HG02763 (cell line): ENCODE measurements around the gene ARHGAP26.

Source experiments
- ATAC-seq: cut with Tn5 transposase; IDR thresholded peaks from one replicate; pipeline ENCODE4 v1.9.1; 2021; ENCODE audit warnings: mild to moderate bottlenecking, moderate library complexity; ENCODE audit not compliant: unreplicated experiment

Gene ARHGAP26

GRCh38 chr5:143008032-143008431 lies 237.9 kb downstream of the ARHGAP26 start:
- no peak for ATAC-seq

- ATAC-seq = peak; percentile 73
These were observed 238.8 kb downstream of the ARHGAP26 start for GRCh38 chr5:143008809-143009521.

GRCh38 chr5:143010351-143010750 lies 240.2 kb downstream of the ARHGAP26 start:
- no peak for ATAC-seq

DNA sequence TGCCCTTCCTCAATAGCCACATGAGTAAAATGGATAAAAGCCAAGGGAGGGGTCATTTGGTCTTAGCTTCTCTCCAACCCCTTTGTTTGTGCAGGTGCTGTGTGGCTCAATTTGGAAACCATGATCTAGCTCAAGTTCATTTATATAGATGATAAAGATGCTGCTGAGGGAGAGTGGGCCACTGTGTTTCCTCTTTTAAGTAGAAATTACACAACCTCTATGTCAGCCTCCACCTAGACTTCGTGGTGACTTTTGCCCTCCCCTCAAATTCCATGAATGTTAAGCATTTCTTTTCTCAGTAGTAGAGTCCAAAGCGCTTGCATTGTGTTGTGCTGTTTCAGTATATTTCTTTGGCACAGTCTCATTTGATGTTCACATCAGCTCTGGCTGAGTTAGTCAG lies 241.4 kb downstream of the ARHGAP26 start:
- no peak for ATAC-seq

DNA sequence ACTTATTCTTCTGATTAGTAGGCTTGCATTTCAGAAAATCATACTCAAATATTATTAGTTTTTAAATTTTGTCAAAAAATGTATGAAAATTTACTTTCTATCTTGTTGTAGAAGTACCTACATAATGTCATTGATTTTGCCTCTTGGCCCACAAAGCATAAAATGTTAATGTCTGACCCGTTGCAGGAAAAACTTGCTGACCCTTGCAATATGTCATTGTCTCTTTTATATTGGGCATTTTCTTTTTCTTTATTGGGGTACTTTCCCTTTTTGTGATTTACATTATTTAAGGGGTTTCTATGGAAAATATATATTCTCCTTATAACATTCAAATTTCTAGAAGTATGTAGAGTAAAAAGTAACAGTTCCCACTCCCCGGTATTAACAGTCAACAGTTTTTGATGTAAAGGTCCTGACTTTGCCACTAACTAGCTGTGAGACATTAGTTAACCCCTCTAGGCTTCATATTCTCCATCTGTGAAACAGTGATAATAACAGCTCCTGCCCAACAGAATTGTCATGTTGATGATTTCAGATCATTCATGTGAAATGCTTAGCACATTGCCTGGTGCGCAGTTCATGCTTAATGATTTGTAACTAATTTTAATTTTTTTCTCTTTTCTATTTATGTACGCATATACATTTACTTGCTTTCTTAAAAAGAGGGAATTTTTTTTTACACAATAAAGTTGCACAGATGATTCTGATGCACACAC lies 243.2 kb downstream of the ARHGAP26 start:
- no peak for ATAC-seq

DNA sequence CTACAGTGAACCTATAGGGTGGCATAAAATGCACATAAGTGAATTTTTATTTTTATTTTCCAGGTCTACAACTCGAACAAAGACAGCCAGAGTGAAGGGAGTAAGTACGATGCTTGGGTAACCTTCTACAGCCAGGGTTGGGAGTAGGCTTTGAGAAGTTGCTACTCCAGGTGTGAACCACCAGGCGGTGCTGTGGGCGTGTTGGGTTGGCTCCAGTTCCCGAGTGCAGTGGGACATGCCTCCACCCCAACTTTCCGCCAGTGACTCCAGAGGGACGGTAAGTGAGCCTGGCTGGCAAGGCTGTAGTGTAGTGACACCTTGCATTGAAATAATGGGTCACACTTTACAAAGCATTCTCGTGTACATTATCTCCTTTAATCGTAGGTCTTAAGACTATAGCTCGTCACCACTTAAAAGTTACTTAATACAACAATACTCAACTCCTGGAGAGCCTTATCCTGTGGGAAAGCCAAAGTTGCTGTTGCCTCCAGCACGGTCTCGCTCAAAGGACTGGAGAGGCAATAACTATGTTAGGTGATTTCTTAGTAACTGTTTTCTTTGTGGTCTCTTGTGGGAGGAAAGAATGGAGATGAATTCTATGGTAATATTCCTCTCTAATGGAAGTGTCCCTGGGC lies 244.0 kb downstream of the ARHGAP26 start:
- ATAC-seq = no peak

DNA sequence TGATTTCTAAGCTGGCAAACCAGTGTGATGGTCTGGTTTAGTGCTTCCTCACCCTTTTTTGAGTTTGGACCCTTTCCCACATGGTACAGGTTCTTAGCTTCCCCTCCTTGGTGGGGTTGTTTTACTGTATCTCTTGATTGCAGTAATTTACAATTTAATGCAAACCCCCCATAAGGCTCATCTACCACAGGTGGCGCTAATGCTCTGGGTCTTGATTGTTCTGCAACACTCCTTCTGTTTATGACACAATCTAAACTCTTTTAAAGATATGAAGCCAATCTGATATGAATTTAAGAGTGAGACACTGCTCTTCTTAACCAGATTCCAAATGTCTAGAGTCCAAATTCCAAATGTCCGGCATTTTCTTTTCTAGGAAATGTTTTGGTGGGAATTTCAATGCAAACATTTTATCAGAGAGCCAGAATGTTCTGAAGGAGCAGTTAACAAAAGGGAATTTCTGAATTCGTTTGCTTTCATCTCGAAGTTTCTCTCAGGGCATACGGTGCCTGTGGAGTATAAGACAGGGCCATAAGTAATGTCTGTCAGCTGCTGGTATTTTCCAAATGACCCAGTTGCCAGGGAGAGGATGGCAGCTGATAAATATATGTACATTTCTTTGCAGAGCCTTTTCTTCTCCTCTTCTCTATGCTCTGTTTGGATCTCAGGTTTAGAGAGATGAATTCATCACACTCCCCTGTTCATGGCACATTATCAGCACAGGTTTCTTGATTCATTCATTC lies 246.8 kb downstream of the ARHGAP26 start:
- ATAC-seq = no peak

DNA sequence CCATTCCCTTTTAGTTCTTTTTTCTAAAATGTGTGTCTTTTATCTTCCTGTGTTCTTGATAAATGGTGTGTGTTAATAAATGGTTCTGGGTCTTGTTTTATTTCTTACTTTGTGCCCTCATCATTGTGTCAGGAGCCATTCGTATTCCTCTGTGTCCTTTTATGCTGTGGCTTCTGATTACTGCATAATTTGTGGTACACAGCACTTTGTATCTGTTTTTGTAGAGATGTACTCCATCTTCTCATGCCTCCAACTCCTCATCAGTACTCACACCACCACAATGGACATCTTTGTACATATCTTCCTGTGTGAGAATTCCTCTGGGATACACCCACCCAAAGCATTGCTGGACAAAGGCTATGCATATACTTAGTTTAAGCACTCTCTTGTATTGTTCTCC lies 247.4 kb downstream of the ARHGAP26 start:
- no peak for ATAC-seq

- no peak for ATAC-seq
These were observed 247.8 kb downstream of the ARHGAP26 start for GRCh38 chr5:143017992-143018391.

DNA sequence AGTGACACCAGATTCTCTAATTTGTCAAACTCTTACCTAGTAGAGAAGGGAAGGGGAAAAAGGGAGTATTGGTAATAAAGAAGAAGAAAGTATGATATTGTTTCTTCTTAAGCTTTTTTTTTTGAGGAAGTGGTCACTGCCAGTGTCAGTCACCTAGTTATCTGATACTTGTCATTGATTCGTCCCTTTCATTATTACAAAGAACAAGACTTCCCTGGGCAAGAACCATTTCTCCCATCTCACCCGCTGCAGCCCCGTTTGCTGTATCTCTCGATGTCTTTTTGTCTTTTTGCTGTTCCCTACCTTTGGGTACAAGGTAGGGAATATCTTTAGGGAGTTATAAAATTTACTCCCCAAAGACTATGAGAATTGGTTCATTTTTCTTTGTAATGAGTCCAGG lies 249.0 kb downstream of the ARHGAP26 start:
- no peak for ATAC-seq

DNA sequence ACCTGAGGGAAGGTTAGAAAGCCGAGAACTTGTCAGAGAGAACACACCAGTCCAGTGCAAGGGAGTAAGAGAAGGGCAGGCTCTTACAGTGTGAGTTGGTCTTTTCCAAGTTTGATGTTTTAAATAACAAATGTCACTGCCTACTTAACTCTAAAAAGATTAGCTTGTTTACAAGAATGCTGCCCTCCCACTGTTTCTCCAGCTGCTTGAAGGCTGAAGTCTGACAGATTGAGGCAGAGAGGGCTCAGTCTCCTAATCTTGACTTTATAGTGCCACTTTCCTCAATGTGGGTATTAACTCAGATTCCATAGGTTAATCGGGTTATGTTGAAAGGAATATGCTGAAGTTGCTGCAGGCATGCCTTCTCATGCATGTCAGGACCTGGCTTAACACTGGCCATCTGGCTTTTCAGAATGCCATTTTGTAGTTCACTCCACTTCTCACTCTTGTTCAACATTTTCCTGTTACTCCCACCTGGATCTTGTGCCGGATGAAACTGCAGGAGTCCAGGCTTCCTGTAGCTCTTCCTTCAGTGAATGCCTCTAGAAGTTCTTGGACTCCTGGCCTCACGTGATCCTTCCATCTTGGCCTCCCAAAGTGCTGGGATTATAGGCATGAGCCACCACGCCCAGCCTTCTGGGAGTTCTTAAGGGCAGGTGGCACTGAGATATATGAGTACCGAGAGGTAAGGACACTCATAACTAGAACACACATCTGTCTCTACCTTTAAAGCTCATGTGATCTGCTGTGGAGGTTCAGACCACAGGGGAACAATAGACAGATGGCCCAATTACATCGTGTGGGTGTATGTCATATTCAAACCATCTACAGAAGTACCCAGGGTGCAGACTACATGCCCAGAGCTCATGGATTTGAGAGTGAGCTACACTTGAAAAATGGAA lies 249.7 kb downstream of the ARHGAP26 start:
- peak; percentile 81 for ATAC-seq

DNA sequence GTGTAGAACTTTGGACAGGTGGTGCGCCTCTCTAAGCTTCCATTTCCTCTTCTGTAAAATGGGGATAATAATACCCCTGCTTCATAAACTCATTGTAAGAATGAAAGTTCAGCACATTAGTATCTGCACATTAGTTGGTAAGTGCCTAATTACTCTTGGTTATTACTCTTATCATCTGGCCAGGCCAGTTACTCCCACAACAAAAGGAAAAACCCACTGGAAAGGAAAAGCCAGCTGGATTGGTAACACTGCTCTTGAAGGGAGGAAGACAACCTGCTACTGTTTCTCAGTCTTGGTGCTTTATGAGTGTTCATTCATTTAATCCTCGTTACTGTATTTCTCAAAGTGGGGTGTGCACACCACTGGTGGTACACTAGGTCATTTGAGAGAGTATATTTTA lies 251.4 kb downstream of the ARHGAP26 start:
- ATAC-seq = no peak

GRCh38 chr5:143023411-143024096 lies 253.4 kb downstream of the ARHGAP26 start:
- peak; percentile 57 for ATAC-seq

DNA sequence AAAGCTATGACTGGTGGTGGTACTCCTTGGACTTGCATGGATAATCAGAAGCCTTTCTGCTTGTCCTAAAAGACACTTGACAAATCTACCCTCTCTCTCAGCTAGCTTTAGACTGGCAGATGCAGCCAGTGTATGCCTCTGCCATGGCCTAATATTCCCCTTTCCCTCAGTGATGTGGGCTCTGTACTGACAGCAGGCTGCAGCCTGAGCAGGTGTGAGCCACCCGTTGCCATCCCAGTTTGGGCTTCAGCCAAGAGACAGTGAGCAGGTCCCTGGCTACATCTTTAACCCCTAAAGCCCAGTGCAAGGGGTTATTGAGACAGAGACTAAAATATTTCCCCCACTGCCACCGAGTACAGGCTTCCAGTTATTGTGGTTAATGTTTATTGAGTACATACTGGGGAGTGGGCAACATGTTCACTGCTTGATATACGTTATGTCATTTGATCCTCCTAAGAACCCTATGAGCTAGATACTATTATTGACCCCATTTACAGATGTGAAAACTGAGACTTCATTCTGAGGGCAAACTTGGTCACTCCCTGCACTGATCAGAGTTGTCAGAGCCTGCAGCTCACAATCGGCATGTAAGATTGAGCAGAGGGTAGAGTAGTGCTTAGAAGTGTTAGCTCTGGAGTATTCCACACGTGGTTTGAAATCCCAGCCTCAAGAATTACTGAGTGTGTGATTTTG lies 254.2 kb downstream of the ARHGAP26 start:
- no peak for ATAC-seq

GRCh38 chr5:143025376-143025775 lies 255.2 kb downstream of the ARHGAP26 start:
- no peak for ATAC-seq

DNA sequence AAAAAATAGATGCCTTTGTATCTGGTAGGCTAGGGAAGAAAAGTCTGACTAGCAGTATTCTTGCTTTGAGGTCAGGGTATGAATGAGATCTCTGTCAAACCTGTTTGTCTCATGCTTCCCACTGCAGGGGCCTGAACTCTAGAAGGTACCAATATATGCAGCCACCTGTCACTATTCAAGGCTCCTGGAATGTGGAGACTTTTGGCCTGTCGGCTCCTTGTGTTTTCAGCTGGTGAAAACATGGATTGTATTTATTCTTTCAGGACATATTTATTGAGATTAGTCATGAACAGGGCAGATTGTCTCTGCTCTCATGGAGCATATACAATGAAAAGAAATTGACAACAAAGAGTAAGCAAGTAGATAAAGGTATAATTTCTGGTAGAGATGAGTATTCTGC lies 255.8 kb downstream of the ARHGAP26 start:
- no peak for ATAC-seq

DNA sequence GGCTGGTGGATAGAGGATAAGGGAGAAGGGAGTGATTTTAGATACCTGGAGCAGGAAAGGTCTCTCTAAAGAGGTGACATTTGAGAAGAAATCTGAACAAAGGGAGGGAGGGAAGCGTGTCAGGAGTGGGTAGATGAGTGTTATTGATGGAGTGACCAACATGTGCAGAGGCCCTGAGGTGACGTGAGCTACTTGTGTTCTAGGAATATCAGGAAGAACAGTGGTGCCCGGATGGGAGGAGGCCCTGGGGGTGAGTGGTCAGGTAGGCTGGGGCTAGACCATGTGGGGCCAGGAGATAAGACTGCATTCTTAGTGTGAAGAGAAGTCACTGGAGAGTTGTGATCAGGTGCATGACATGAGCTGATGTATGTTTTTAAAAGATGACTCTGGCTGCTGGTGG lies 256.2 kb downstream of the ARHGAP26 start:
- no peak for ATAC-seq

DNA sequence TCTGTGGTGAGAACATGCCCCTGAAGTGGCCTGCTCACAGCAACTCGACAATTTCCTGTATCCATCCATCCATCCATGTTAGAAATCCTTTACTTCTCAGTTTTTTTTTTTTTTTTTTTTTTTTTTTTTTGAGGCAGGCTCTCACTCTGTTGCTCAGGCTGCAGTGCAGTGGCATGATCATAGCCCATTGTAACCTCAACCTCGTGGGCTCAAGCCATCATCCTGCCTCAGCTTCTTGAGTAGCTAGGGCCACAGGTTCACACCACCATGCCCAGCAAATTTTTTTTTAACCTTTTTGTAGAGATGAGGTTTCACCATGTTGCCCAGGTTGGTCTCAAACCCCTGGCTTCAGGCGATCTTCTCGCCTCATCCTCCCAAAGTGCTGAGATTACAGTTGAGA lies 259.1 kb downstream of the ARHGAP26 start:
- no peak for ATAC-seq

DNA sequence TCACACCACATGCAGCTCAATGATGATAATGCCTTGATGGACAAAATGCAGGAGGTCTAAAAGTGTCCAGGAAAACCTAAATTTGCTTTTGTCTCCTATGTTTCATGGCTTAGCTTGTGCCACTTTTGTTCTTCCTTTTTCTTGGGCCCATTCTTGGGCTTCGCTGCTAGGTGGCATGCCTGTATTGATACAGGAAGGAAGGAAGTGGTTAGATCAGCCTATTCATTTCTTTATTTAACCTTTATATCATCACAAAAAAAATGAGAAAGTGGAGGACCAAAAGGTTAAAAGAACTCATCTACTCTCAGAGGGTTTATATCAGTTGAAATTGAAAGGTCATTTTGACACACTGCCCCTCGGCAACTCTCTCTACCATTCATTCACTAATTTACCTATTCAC lies 260.2 kb downstream of the ARHGAP26 start:
- ATAC-seq = no peak
